ENCODE measurements around the gene MBD3L2. TPM values are rescaled to one million over a fixed set of nuclear protein-coding genes. Genes with fewer than 3 reads are reported as not detected.

MBD3L2 gene
- total RNA-seq = not detected in 2 replicates

GRCh38 chr19:7049021-7049420, at the start of gene MBD3L2:
TSS of gene MBD3L2 (plus strand) at chr19:7049321. CDS start at chr19:7049374, 53 bp downstream.

DNA sequence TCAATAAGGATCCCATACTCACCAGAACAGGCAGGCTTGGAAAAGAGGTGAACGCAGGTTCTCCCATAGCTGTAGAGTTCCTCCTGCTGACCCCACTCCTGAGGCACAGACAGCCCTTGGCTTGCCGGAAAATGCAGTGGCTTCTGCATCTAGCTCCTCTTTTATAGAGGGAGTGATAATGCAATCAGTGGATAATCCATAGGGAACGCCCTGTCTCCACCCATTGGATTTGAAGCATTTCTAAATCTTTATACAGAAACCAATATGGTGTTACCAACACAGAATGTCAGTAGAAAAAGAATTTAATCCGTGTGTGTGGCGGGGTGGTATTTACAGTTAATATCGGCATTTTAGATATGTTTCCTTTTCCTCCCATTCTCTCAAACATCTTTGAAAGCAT, 27.8 kb upstream of the MBD3L2 start, which contains the start of gene MBD3L2B:
TSS of gene MBD3L2B (minus strand) at position 101 of the 400 bp plus-strand sequence. CDS start at position 67, 34 bp downstream.

DNA sequence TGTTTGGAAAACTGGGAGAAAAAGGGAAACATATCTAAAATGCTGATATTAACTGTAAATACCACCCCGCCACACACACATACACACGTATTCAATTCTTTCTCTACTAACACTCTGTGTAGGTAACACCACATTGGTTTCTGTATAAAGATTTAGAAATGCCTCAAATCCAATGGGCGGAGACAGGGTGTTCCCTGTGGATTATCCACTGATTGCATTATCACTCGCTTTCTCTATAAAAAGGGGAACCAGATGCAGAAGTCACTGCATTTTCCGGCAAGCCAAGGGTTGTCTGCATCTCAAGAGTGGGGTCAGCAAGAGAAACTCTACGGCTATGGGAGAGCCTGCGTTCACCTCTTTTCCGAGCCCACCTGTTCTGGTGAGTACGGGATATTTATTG, 18.8 kb upstream of the MBD3L2 start, which contains the start of gene MBD3L5:
TSS of gene MBD3L5 (plus strand) at position 301 of the 400 bp plus-strand sequence. CDS start at position 335, 34 bp downstream.

DNA sequence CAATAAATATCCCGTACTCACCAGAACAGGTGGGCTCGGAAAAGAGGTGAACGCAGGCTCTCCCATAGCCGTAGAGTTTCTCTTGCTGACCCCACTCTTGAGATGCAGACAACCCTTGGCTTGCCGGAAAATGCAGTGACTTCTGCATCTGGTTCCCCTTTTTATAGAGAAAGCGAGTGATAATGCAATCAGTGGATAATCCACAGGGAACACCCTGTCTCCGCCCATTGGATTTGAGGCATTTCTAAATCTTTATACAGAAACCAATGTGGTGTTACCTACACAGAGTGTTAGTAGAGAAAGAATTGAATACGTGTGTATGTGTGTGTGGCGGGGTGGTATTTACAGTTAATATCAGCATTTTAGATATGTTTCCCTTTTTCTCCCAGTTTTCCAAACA, 9.0 kb upstream of the MBD3L2 start, which contains the start of gene MBD3L4:
TSS of gene MBD3L4 (minus strand) at position 101 of the 400 bp plus-strand sequence. CDS start at position 66, 35 bp downstream.

DNA sequence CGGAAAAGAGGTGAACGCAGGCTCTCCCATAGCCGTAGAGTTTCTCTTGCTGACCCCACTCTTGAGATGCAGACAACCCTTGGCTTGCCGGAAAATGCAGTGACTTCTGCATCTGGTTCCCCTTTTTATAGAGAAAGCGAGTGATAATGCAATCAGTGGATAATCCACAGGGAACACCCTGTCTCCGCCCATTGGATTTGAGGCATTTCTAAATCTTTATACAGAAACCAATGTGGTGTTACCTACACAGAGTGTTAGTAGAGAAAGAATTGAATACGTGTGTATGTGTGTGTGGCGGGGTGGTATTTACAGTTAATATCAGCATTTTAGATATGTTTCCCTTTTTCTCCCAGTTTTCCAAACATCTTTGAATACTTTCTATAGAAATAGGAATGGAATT, 9.5 kb downstream of the MBD3L2 start, which contains the start of gene MBD3L3:
TSS of gene MBD3L3 (minus strand) at position 101 of the 400 bp plus-strand sequence. CDS start at position 30, 71 bp downstream.

GRCh38 chr19:7069042-7069903, 20.2 kb downstream of the MBD3L2 start, which contains the start of gene ZNF557:
TSS of gene ZNF557 (plus strand) at chr19:7069703. CDS start at chr19:7075075, 5,372 bp downstream.

Other genes starting within 250 kb of the MBD3L2 start
- not detected in 2 replicates for gene ADGRE1, start 161.7 kb upstream of the MBD3L2 start, total RNA-seq
- not detected in 2 replicates for gene MBD3L2B, start 27.9 kb upstream of the MBD3L2 start, total RNA-seq
- gene MBD3L5, start 18.7 kb upstream of the MBD3L2 start, total RNA-seq = not detected in 2 replicates
- gene MBD3L4, start 9.1 kb upstream of the MBD3L2 start, total RNA-seq = not detected in 2 replicates
- gene MBD3L3, start 9.4 kb downstream of the MBD3L2 start, total RNA-seq = not detected in 2 replicates
- 6.6 and 8.9 TPM in 2 replicates for gene ZNF557, start 20.4 kb downstream of the MBD3L2 start, total RNA-seq
- gene INSR, start 245.1 kb downstream of the MBD3L2 start, total RNA-seq = 17.8 and 18.7 TPM in 2 replicates

All from cardiac ventricle fibroblast (primary cell).